Measurements from ENCODE around the gene SPIN2A. TPM values are rescaled to one million over a fixed set of nuclear protein-coding genes. Genes with fewer than 3 reads are reported as not detected.
"Not testable (repeated sequence)": the region's sequence is repeated elsewhere in the genome, so short reads cannot be mapped to it uniquely, and the experiment has no call there.

SPIN2A gene
- total RNA-seq, 4 donors from 2014 or later = 0.42 to 0.78 TPM; not detected in 2

GRCh38 chrX:57134702-57135101, 2.5 kb downstream of the SPIN2A start:
- no peak overlapping the region for H3K27ac ChIP-seq
- 80 to 92% methylated on average over 1 to 2 of the region's 3 CpGs for WGBS, 2 donors (ENCODE audit: low coverage in 1 of 2)
- H3K36me3 ChIP-seq = no peaks in the 10 kb centered on the region
- no peaks in the 10 kb centered on the region for H3K9me3 ChIP-seq
- no peak for TF ChIP-seq POLR2AphosphoS5 (IDR thresholded peaks at IDR 0.05)
- no peak for TF ChIP-seq POLR2A (IDR thresholded peaks at IDR 0.05)
- no peak for TF ChIP-seq CTCF (IDR thresholded peaks at IDR 0.05)
- TF ChIP-seq EP300 (IDR thresholded peaks at IDR 0.05) = no peak
- no peak for ATAC-seq
- no peaks in the 10 kb centered on the region for H3K27me3 ChIP-seq
- H3K4me3 ChIP-seq = no peak overlapping the region
- H3K4me1 ChIP-seq = no peaks in the 10 kb centered on the region

- no peak for TF ChIP-seq POLR2AphosphoS5 (IDR thresholded peaks at IDR 0.05)
- no peak for TF ChIP-seq POLR2A (IDR thresholded peaks at IDR 0.05)
- TF ChIP-seq EP300 (IDR thresholded peaks at IDR 0.05) = no peak
- no peak for TF ChIP-seq CTCF (IDR thresholded peaks at IDR 0.05)
- Histone ChIP-seq H3K4me1 (no peaks in the 10 kb centered on the region), H3K27me3 (no peaks in the 10 kb centered on the region), H3K4me3 (no peak overlapping the region), H3K9me3 (no peaks in the 10 kb centered on the region), H3K36me3 (no peaks in the 10 kb centered on the region), H3K27ac (no peak overlapping the region)
- ATAC-seq = no peak
- 33 to 80% methylated on average over 1 of the region's 4 CpGs for WGBS, 2 donors (ENCODE audit: low coverage in 1 of 2)
Measured at GRCh38 chrX:57133706-57134105, 3.5 kb downstream of the SPIN2A start.

- H3K4me1 ChIP-seq, H3K27me3 ChIP-seq, H3K9me3 ChIP-seq, H3K27ac ChIP-seq, H3K4me3 ChIP-seq, H3K36me3 ChIP-seq: not testable (repeated sequence)
- WGBS, 2 donors (ENCODE audit: low coverage in 1 of 2) = 41 to 59% methylated on average over 4 of the region's 4 CpGs
- ATAC-seq = peak; percentile 28
Measured at GRCh38 chrX:57133284-57133683, 3.9 kb downstream of the SPIN2A start.

GRCh38 chrX:57132046-57132445, 5.2 kb downstream of the SPIN2A start:
- Histone ChIP-seq H3K4me1 (no peaks in the 10 kb centered on the region), H3K27ac (no peak overlapping the region), H3K27me3 (no peaks in the 10 kb centered on the region), H3K4me3 (no peak overlapping the region), H3K36me3 (no peaks in the 10 kb centered on the region), H3K9me3 (no peaks in the 10 kb centered on the region)
- 90 to 91% methylated on average over 3 to 5 of the region's 7 CpGs for WGBS, 2 donors (ENCODE audit: low coverage in 1 of 2)
- TF ChIP-seq POLR2A (IDR thresholded peaks at IDR 0.05) = no peak
- no peak for TF ChIP-seq EP300 (IDR thresholded peaks at IDR 0.05)
- no peak for TF ChIP-seq POLR2AphosphoS5 (IDR thresholded peaks at IDR 0.05)
- TF ChIP-seq CTCF (IDR thresholded peaks at IDR 0.05) = no peak
- ATAC-seq = no peak

- peak overlapping the region; percentile 62 to 64 for H3K4me3 ChIP-seq
- no peaks in the 10 kb centered on the region for H3K4me1 ChIP-seq
- 3 to 24% methylated on average over 3 to 7 of the region's 10 CpGs for WGBS, 2 donors (ENCODE audit: low coverage in 1 of 2)
- no peaks in the 10 kb centered on the region for H3K9me3 ChIP-seq
- H3K36me3 ChIP-seq = no peaks in the 10 kb centered on the region
- H3K27ac ChIP-seq = peak overlapping the region; percentile 22 to 88 (median 81)
- ATAC-seq = no peak
- TF ChIP-seq POLR2AphosphoS5 (IDR thresholded peaks at IDR 0.05) (no peak), CTCF (IDR thresholded peaks at IDR 0.05) (no peak), POLR2A (IDR thresholded peaks at IDR 0.05) (no peak), EP300 (IDR thresholded peaks at IDR 0.05) (no peak)
- H3K27me3 ChIP-seq = no peaks in the 10 kb centered on the region
Measured at GRCh38 chrX:57121816-57122215, 15.4 kb downstream of the SPIN2A start.
